A549 (cell line): ENCODE results near the gene MEF2D. TPM values are rescaled to one million over a fixed set of nuclear protein-coding genes. Genes with fewer than 3 reads are reported as not detected.
A peak's percentile ranks its signal among the peaks of the same experiment; 100 is the strongest.

ENCODE experiments used
- ATAC-seq, 2 experiments: fragments of 200-7000 bp in 1 of 2; fragments of >200 bp in 1 of 2; cut with Nextera tagmentation in 1 of 2; cut with Tn5 transposase in 1 of 2; 3 replicates each; pipeline versions ENCODE4 v1.8.0 to v1.9.1; 2018 to 2020; ENCODE audit warnings: mild to moderate bottlenecking in 1 of 2, moderate library complexity in 1 of 2
- CTCF ChIA-PET: fragments of 300-600 bp; sonication (Branson Sonifier 250); formaldehyde crosslinking; extraction: SDS; loops from one replicate; lab custom pipeline; 2021; ENCODE audit warnings: antibody characterized with exemption, inconsistent platforms; lab: Yijun Ruan, JAX
- POLR2A ChIA-PET: fragments of 350-600 bp; formaldehyde crosslinking; extraction: SDS; loops from one replicate; lab custom pipeline; 2021; ENCODE audit warnings: antibody characterized with exemption, inconsistent platforms; lab: Yijun Ruan, JAX
- DNase-seq, 2 experiments: peaks; one replicate each; pipeline versions ENCODE4 v3.0.0 to v3.0.0-alpha.2; 2011 to 2016; ENCODE audit warnings: low read depth in 1 of 2, low spot score in 1 of 2
- FAIRE-seq: peaks from 2 replicates; lab custom pipeline; 2011; peaks lifted over from hg19 to GRCh38; lab: Jason Lieb, UNC
- H3K27ac ChIP-seq, 2 experiments: fragments of >200 bp; sonication (Bioruptor Twin); formaldehyde crosslinking; 3 replicates each; pipeline ENCODE4 v1.5.1; 2016 to 2017
- H3K4me1 ChIP-seq: fragments of >200 bp; sonication (Bioruptor Twin); formaldehyde crosslinking; 3 replicates; pipeline ENCODE4 v1.6.1; 2016
- H3K4me2 ChIP-seq: fragments of >200 bp; sonication (Bioruptor Twin); formaldehyde crosslinking; 3 replicates; pipeline ENCODE4 v1.6.1; 2016
- H3K4me3 ChIP-seq: fragments of >200 bp; sonication (Bioruptor Twin); formaldehyde crosslinking; 3 replicates; pipeline ENCODE4 v1.5.1; 2016
- H3K9me3 ChIP-seq: fragments of >200 bp; sonication (Bioruptor Twin); formaldehyde crosslinking; 3 replicates; pipeline ENCODE4 v1.6.1; 2016
- BHLHE40 ChIP-seq: IDR thresholded peaks from 2 replicates; pipeline ENCODE4 v1.6.1; 2012; ENCODE audit warnings: low read depth, low read length, inconsistent platforms
- CBX8 ChIP-seq: fragments of 200-600 bp; sonication (generic); IDR thresholded peaks from 2 replicates; pipeline ENCODE4 v1.6.1; 2016
- CEBPB ChIP-seq, 2 experiments: fragments of >200 bp in 1 of 2; sonication (Bioruptor Twin) in 1 of 2; formaldehyde crosslinking in 1 of 2; IDR thresholded peaks; 2 replicates each; pipeline ENCODE4 v1.6.1; 2012 to 2016
- CHD4 ChIP-seq: fragments of 200-600 bp; sonication (generic); IDR thresholded peaks from 2 replicates; pipeline ENCODE4 v1.6.1; 2016; ENCODE audit warnings: antibody characterized with exemption, mild to moderate bottlenecking, borderline replicate concordance
- EP300 ChIP-seq, 2 experiments: fragments of >200 bp; sonication (Bioruptor Twin); formaldehyde crosslinking; IDR thresholded peaks; 2 replicates in 1 of 2; 3 replicates in 1 of 2; pipeline ENCODE4 v1.6.1; 2016 to 2017
- GATA3 ChIP-seq: IDR thresholded peaks from 2 replicates; pipeline ENCODE4 v1.6.1; 2012; ENCODE audit warnings: borderline replicate concordance
- HOXB13 ChIP-seq: fragments of 250-450 bp; sonication (Bioruptor Pico); IDR thresholded peaks from 2 replicates; pipeline ENCODE4 v1.5.0; 2020; ENCODE audit warnings: low read depth, mild to moderate bottlenecking, moderate library complexity
- JUNB ChIP-seq: fragments of >200 bp; sonication (Bioruptor Twin); formaldehyde crosslinking; IDR thresholded peaks from 2 replicates; pipeline ENCODE4 v1.6.1; 2016
- KDM1A ChIP-seq: fragments of 200-600 bp; sonication (generic); IDR thresholded peaks from 2 replicates; pipeline ENCODE4 v1.6.1; 2016; ENCODE audit warnings: low read depth, mild to moderate bottlenecking
- MAFK ChIP-seq: fragments of 450-650 bp; IDR thresholded peaks from 2 replicates; pipeline ENCODE4 v1.6.1; 2014; ENCODE audit not compliant: partially characterized antibody
- MAZ ChIP-seq: fragments of 150-350 bp; IDR thresholded peaks from 2 replicates; pipeline ENCODE4 v1.6.1; 2014; ENCODE audit warnings: antibody characterized with exemption, low read depth, low read length, borderline replicate concordance
- NPAS2 ChIP-seq: fragments of 250-450 bp; sonication (Bioruptor Pico); IDR thresholded peaks from 2 replicates; pipeline ENCODE4 v1.8.0; 2022; ENCODE audit warnings: mild to moderate bottlenecking, moderate library complexity, borderline replicate concordance
- NR3C1 ChIP-seq: fragments of >200 bp; sonication (Bioruptor Twin); formaldehyde crosslinking; IDR thresholded peaks from 3 replicates; pipeline ENCODE4 v1.6.1; 2017
- POLR2AphosphoS2 ChIP-seq: conservative IDR thresholded peaks from 2 replicates; pipeline ENCODE4 v1.6.1; 2012; ENCODE audit warnings: low read length, improper control_type of control experiment, inconsistent platforms
- RARB ChIP-seq: fragments of 250-450 bp; sonication (Bioruptor Pico); IDR thresholded peaks from 2 replicates; pipeline ENCODE4 v1.8.0; 2021; ENCODE audit warnings: mild to moderate bottlenecking, moderate library complexity
- RCOR1 ChIP-seq: fragments of 150-350 bp; IDR thresholded peaks from 2 replicates; pipeline ENCODE4 v1.6.1; 2014; ENCODE audit warnings: antibody characterized with exemption, low read length, low read depth
- RFX5 ChIP-seq: fragments of 450-650 bp; IDR thresholded peaks from 2 replicates; pipeline ENCODE4 v1.7.1; 2014; ENCODE audit warnings: antibody characterized with exemption, mild to moderate bottlenecking, moderate library complexity
- SMC3 ChIP-seq: fragments of >200 bp; sonication (Bioruptor Twin); formaldehyde crosslinking; IDR thresholded peaks from 3 replicates; pipeline ENCODE4 v1.6.1; 2018; ENCODE audit warnings: inconsistent platforms
- ZC3H11A ChIP-seq: fragments of 450-650 bp; IDR thresholded peaks from 2 replicates; pipeline ENCODE4 v1.6.1; 2014; ENCODE audit warnings: antibody characterized with exemption, mild to moderate bottlenecking
- ZSCAN20 ChIP-seq: fragments of 250-450 bp; sonication (Bioruptor Pico); IDR thresholded peaks from 2 replicates; pipeline ENCODE4 v1.8.0; 2022; ENCODE audit warnings: mild to moderate bottlenecking, moderate library complexity
- WGBS: methylation state at CpG from one replicate; pipeline ENCODE4 v1.1.6; 2017; ENCODE audit errors: missing lambda C conversion rate; 5-methylcytosine and 5-hydroxymethylcytosine counted together
- polyA plus RNA-seq, 4 experiments: library from polyadenylated mRNA; depleted of rRNA in 3 of 4; stranded (reverse); fragments of >200 nt; fragmentation: RNase III in 1 of 4; extraction: RNeasy Plus Mini Kit Qiagen cat#74134 plus additional on column Dnase treatment in 1 of 4; gene quantifications; 2 replicates in 3 of 4; 3 replicates in 1 of 4; pipeline ENCODE4 v1.2.3, GENCODE V29; 2011 to 2017
- TF ChIP-seq, protein P1 (sequence below): fragments of >200 bp; sonication (Bioruptor Twin); formaldehyde crosslinking; IDR thresholded peaks from 3 replicates; pipeline ENCODE4 v1.6.1; 2016
- TF ChIP-seq, protein P2 (sequence below): fragments of >200 bp; sonication (Bioruptor Twin); formaldehyde crosslinking; IDR thresholded peaks from 2 replicates; pipeline ENCODE4 v1.6.1; 2016
- TF ChIP-seq, protein P3 (sequence below): fragments of >200 bp; sonication (Bioruptor Twin); formaldehyde crosslinking; IDR thresholded peaks from 3 replicates; pipeline ENCODE4 v1.5.1; 2016

Gene MEF2D
- polyA plus RNA-seq, 2 of the 4 experiments (the other 2 are of a cell fraction): 16.8 to 23.4 TPM

DNA sequence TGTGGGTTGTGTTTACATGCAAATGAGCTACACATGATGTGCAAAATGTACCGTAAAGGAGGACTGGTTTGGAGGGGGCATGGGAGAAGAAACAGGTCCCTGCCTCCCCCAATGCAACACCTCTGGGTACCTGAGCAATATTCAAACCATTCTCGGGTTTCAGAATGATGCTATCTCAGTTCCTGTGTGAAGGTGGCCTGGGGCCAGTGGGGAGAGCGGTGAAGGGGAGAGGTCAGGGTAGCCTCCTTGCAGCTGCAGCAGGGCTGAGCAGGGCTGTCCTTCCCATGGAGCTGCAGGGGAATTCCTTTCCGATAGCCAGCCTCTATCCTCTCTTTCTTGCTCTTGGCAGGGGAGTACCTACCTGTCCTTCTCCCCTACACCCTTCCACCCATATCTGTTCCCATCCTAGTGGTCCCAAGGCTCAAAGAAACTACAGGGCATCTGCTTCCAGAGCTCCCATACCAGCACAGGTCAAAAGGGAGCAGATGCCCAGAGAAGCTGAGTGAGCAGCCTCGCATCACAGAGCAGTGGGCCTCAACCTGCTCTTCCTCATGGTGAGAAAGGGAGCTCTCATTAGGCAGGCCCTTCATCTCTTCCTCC is 11.9 kb downstream of the MEF2D start (continued):
- TF ChIP-seq, protein P1, sequence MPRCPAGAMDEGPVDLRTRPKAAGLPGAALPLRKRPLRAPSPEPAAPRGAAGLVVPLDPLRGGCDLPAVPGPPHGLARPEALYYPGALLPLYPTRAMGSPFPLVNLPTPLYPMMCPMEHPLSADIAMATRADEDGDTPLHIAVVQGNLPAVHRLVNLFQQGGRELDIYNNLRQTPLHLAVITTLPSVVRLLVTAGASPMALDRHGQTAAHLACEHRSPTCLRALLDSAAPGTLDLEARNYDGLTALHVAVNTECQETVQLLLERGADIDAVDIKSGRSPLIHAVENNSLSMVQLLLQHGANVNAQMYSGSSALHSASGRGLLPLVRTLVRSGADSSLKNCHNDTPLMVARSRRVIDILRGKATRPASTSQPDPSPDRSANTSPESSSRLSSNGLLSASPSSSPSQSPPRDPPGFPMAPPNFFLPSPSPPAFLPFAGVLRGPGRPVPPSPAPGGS: no peak
- TF ChIP-seq MAFK (no peak), GATA3 (no peak), KDM1A (no peak), BHLHE40 (no peak), CEBPB (IDR thresholded peaks at IDR 0.05) (no peak)
- TF ChIP-seq, all 56 proteins: peak for 0

DNA sequence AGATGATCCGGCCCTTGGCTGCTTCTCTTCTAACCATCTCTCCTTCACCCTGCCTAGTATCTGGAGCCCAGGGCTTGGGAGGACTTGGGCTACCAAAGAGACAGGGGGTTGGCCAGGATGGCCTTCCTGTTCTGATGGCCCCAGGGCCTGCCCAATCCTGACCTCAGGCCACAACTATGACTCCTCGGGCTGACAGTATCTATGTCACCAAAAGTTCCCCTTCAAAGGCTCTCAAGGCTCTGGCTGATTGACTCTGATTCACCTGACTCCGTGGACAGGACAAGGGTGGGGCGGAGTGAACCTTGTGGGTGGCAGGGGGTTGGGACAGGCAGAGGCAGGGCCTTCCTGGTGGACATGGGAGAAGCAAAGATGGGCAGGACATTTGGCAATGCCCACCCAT is 12.7 kb downstream of the MEF2D start:
- DNase-seq (no peak), ATAC-seq (no peak), FAIRE-seq (no peak)
- Histone ChIP-seq H3K4me2 (no peak overlapping the region), H3K4me1 (peaks cover 53% of the 10 kb centered on the region), H3K27ac (no peak overlapping the region), H3K4me3 (no peak overlapping the region), H3K9me3 (no peaks in the 10 kb centered on the region)
- CTCF ChIA-PET: interaction anchor here (0.7 to 31.7 kb wide), 4 partner anchors 7 to 120 kb away, joined by 3 to 474 read pairs (median 240); partner anchors contain the start of gene MEF2D
- TF ChIP-seq JUNB (no peak), HOXB13 (CRISPR knock-in tag) (no peak), RFX5 (no peak), CHD4 (no peak), ZSCAN20 (no peak), POLR2AphosphoS2 (no peak), KDM1A (no peak), RCOR1 (no peak), NPAS2 (no peak), EP300 (IDR thresholded peaks at IDR 0.05) (no peak)
- TF ChIP-seq, protein P2, sequence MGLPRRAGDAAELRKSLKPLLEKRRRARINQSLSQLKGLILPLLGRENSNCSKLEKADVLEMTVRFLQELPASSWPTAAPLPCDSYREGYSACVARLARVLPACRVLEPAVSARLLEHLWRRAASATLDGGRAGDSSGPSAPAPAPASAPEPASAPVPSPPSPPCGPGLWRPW: no peak
- POLR2A ChIA-PET: no interaction called here
- WGBS: 72% methylated on average over 4 of the region's 4 CpGs

DNA sequence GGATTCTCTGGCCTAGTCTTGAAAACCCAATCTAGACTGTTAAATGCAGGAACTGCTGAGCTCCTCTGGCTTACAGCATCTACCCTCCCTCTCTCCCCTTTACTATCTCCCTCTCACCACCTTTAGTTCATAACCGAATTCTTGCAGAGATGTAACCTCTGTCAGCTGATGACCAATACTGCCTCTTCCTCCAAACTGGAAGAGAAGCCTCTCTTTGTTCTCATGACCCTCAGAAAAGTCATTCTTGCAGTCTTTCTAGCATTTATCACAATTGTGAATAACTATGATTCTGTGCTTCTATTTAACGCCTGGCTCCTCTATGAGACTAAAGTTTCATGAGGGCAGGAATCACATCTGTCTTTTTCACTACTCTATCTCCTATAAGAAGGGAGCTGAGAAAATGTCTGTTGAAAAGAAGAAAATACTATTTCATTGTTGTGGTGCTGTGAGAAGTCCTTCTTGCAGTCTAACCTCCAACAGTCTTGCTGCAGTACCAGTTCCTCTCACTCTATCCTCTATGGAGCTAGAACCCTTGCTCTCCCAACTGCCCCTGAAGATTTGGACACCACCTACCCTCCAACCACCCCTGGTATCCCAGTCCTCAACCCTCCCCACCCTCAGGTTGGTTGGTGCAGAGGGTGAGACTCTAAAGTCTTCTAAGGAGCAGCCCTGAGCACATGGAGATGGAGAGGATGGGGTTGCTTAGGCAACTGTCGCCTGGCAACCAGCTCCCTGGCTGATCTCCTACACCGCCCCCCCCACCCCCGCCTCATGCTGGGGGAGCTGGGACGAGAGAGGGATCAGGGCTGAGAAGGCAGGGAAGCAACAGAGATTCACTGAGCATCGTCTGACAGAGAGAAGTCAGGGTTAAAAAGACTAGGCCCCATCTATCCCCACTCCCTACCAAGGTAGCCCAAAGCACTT is 13.9 kb downstream of the MEF2D start:
- Histone ChIP-seq H3K4me3 (no peak overlapping the region), H3K9me3 (no peaks in the 10 kb centered on the region)
- WGBS: 89% methylated on average over 7 of the region's 7 CpGs
- TF ChIP-seq KDM1A (peak; percentile 77; the same call in 1 of the 2 replicates), ZC3H11A (no peak)
- TF ChIP-seq, all 56 proteins: peak for 1
- DNase-seq: no peak
- H3K4me1 ChIP-seq: peaks cover 41% of the 10 kb centered on the region
- no peak overlapping the region for H3K27ac ChIP-seq
- no peak for FAIRE-seq
- ChIA-PET POLR2A (interaction anchor here (0.9 kb wide), 1 partner anchor 17 kb away, joined by 3 read pairs; no protein-coding TSS in a partner anchor), CTCF (interaction anchor here (0.5 to 31.7 kb wide), 9 partner anchors 8 to 1501 kb away, joined by 3 to 474 read pairs (median 3); partner anchors contain the start of gene MEF2D)
- ATAC-seq: no peak
- no peak overlapping the region for H3K4me2 ChIP-seq

DNA sequence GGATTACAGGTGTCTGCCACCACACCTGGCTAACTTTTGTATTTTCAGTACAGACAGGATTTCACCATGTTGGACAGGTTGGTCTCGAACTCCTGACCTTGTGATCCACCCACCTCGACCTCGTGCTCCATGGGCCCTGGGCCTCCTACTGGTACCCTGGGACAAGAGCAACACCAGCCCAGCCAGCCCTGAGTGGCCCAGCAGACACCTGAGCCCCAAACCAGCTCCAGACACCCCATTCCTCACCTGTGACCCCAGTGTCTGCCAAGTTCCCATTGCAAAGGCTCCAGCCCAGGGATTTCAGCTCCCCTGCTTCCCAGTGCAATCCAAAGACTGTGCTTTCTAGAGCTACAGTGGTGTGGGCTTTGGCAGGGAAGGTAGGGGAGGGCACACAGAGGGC is 14.6 kb downstream of the MEF2D start:
- H3K4me1 ChIP-seq: peaks cover 39% of the 10 kb centered on the region
- DNase-seq (no peak), FAIRE-seq (no peak), ATAC-seq (no peak)
- ChIA-PET POLR2A (interaction anchor here (0.9 kb wide), 1 partner anchor 17 kb away, joined by 3 read pairs; no protein-coding TSS in a partner anchor), CTCF (interaction anchor here (1.0 to 31.7 kb wide), 8 partner anchors 9 to 118 kb away, joined by 3 to 474 read pairs (median 4); partner anchors contain the start of gene MEF2D)
- WGBS: 100% methylated on average over 3 of the region's 3 CpGs
- TF ChIP-seq SMC3 (no peak), MAZ (no peak), RARB (CRISPR knock-in tag) (no peak), CBX8 (no peak), NR3C1 (no peak)
- TF ChIP-seq, protein P3, sequence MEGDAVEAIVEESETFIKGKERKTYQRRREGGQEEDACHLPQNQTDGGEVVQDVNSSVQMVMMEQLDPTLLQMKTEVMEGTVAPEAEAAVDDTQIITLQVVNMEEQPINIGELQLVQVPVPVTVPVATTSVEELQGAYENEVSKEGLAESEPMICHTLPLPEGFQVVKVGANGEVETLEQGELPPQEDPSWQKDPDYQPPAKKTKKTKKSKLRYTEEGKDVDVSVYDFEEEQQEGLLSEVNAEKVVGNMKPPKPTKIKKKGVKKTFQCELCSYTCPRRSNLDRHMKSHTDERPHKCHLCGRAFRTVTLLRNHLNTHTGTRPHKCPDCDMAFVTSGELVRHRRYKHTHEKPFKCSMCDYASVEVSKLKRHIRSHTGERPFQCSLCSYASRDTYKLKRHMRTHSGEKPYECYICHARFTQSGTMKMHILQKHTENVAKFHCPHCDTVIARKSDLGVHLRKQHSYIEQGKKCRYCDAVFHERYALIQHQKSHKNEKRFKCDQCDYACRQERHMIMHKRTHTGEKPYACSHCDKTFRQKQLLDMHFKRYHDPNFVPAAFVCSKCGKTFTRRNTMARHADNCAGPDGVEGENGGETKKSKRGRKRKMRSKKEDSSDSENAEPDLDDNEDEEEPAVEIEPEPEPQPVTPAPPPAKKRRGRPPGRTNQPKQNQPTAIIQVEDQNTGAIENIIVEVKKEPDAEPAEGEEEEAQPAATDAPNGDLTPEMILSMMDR: no peak
- no peak overlapping the region for H3K4me3 ChIP-seq
- H3K27ac ChIP-seq: no peak overlapping the region
- no peak overlapping the region for H3K4me2 ChIP-seq
- no peaks in the 10 kb centered on the region for H3K9me3 ChIP-seq
